Measurements from ENCODE around the gene UBE2A. TPM values are rescaled to one million over a fixed set of nuclear protein-coding genes. Genes with fewer than 3 reads are reported as not detected.

UBE2A gene
- total and polyA plus RNA-seq, 3 donors from 2014 or later: 29.4 to 44.7 (median 30.0) TPM

- intact Hi-C loops (cut with DNase I; ENCODE audit: low total_unique reads): no loop called here
- WGBS, 2 donors: 67 to 85% methylated on average over 2 to 6 of the region's 6 CpGs
These were observed 4.0 kb upstream of the UBE2A start for GRCh38 chrX:119570351-119570835.

GRCh38 chrX:119573222-119573621 is 1.1 kb upstream of the UBE2A start:
- intact Hi-C loops (cut with DNase I; ENCODE audit: low total_unique reads): no loop called here
- no peaks in the 10 kb centered on the region for H3K27me3 ChIP-seq
- H3K4me1 ChIP-seq: peaks cover 4% of the 10 kb centered on the region
- no peak for DNase-seq
- WGBS, 2 donors: 31 to 44% methylated on average over 3 of the region's 3 CpGs
- no peaks in the 10 kb centered on the region for H3K36me3 ChIP-seq (ENCODE audit: low read depth, missing control alignments)
- H3K9me3 ChIP-seq: no peaks in the 10 kb centered on the region
- TF ChIP-seq POLR2A (IDR thresholded peaks at IDR 0.05) (no peak), CTCF (IDR thresholded peaks at IDR 0.05) (no peak)
- H3K4me3 ChIP-seq: peak overlapping the region in 1 of 2 donors; percentile 84
- H3K27ac ChIP-seq: peak overlapping the region in 1 of 2 donors; percentile 96

More at GRCh38 chrX:119570351-119570835, 4.0 kb upstream of the UBE2A start:
- H3K36me3 ChIP-seq (ENCODE audit: low read depth, missing control alignments): no peaks in the 10 kb centered on the region
- no peak overlapping the region for H3K27ac ChIP-seq
- no peaks in the 10 kb centered on the region for H3K27me3 ChIP-seq
- H3K9me3 ChIP-seq: no peaks in the 10 kb centered on the region
- no peak for DNase-seq
- no peak for TF ChIP-seq CTCF (IDR thresholded peaks at IDR 0.05)
- TF ChIP-seq POLR2A (IDR thresholded peaks at IDR 0.05): no peak
- H3K4me3 ChIP-seq: no peak overlapping the region
- peaks cover 4% of the 10 kb centered on the region for H3K4me1 ChIP-seq

- Histone ChIP-seq H3K27ac (peak overlapping the region; percentile 92 to 96), H3K36me3 (ENCODE audit: low read depth, missing control alignments) (no peaks in the 10 kb centered on the region), H3K9me3 (no peaks in the 10 kb centered on the region), H3K4me3 (peak overlapping the region; percentile 74 to 84), H3K27me3 (no peaks in the 10 kb centered on the region), H3K4me1 (peaks cover 4% of the 10 kb centered on the region)
- WGBS, 2 donors: 0 to 1% methylated on average over 23 to 30 of the region's 30 CpGs
- intact Hi-C loops (cut with DNase I; ENCODE audit: low total_unique reads): no loop called here
- peak; percentile 22 for DNase-seq
- TF ChIP-seq POLR2A (IDR thresholded peaks at IDR 0.05): no peak
- TF ChIP-seq CTCF (IDR thresholded peaks at IDR 0.05): no peak
These were observed 446 bp upstream of the UBE2A start for GRCh38 chrX:119573840-119574393.

- Histone ChIP-seq H3K27ac (no peak overlapping the region), H3K4me3 (no peak overlapping the region), H3K4me1 (no peaks in the 10 kb centered on the region), H3K27me3 (no peaks in the 10 kb centered on the region), H3K36me3 (ENCODE audit: low read depth, missing control alignments) (no peaks in the 10 kb centered on the region), H3K9me3 (no peaks in the 10 kb centered on the region)
- intact Hi-C loops (cut with DNase I; ENCODE audit: low total_unique reads): no loop called here
- no peak for TF ChIP-seq POLR2A (IDR thresholded peaks at IDR 0.05)
- TF ChIP-seq CTCF (IDR thresholded peaks at IDR 0.05): no peak
- no peak for DNase-seq
These were observed 5.1 kb downstream of the UBE2A start for GRCh38 chrX:119579414-119579813.
